Measurements from ENCODE around the gene METTL2A.
"Not testable (repeated sequence)": the region's sequence is repeated elsewhere in the genome, so short reads cannot be mapped to it uniquely, and the experiment has no call there.

- TF ChIP-seq TAF1 (IDR thresholded peaks at IDR 0.05; ENCODE audit: borderline replicate concordance, low read depth, low read length); POLR2AphosphoS5 (IDR thresholded peaks at IDR 0.05; ENCODE audit: low read depth, low read length); POLR2A (IDR thresholded peaks at IDR 0.05; ENCODE audit: low read depth, low read length): not testable (repeated sequence)
These were observed 58.9 kb downstream of the METTL2A start for GRCh38 chr17:62482553-62482952.
